Measurements from ENCODE around the gene PATZ1.

GRCh38 chr22:31295831-31296657, 50.1 kb downstream of the PATZ1 start:
- TF ChIP-seq CTCF (IDR thresholded peaks at IDR 0.05) (no peak), POLR2A (IDR thresholded peaks at IDR 0.05) (no peak)
